GM19372 (cell line): ENCODE data around the gene TPD52L2.
"Not testable (repeated sequence)": the region's sequence is repeated elsewhere in the genome, so short reads cannot be mapped to it uniquely, and the experiment has no call there.

Source experiments
- ATAC-seq: cut with Tn5 transposase; IDR thresholded peaks from one replicate; pipeline ENCODE4 v1.9.1; 2021; ENCODE audit warnings: mild to moderate bottlenecking, low read depth, moderate library complexity; ENCODE audit not compliant: unreplicated experiment

Gene TPD52L2

DNA sequence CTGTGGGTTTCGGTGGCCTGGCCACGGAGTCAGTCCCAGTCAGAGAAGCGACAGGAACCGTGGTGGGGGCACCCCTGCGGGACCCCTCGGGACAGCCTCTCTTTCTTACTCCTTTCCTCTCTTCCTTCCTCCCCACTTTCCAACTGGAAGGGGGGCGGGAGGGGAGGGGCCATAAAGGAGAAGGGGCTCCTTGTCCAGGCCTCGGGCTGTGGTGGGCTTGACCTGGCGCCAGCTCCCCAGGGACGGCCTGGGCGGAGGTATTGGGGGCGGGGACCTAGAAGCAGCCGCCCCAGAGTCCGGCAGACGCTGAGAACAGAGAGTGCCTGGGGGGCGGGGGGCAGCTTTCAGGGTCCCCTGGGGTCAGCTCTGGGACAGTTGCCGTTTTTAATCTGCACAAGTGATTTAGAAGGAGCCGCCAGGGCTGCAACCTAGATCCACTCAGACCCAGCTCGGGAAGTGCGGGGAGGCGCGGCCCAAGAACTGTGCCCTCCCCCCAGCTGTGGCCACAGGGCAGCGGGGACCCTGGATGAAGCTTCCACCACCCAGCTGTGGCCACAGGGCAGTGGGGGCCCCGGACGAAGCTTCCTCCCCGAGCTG, 10.2 kb upstream of the TPD52L2 start:
- no peak for ATAC-seq

DNA sequence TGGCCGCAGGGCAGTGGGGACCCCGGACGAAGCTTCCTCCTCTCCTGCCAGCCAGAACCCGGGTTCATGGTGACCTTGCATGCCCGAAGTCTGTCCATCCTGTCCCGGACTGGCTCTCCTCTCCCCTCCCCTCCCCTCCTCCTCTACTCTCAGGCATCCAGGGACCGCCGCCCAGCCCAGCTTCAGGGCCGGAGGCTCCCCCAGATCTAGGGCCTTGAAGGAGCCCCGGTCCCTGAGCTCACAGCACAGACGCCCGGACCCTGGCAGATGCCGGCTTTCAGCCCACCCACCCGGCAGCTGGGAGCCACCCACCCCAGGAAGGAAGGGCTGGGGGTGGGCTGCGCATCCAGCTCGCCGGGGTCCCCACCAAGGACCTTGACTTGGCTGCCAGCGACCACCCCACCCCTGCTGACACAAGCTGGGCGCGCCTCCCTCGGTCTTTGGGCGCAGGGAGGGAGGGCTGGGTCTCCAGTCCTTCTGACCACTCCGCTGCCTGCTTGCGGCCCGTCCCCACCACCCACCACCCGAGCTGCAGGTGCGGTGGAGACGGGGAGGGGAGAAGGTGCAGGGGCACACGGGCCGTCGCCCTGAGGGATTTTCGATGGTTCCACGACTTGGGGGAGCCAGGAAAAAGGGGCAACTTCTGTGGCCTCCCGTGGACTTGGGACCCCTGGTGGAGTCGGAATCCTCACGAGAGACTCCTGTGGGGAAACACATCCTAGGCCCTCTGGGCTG, 9.5 kb upstream of the TPD52L2 start:
- no peak for ATAC-seq

DNA sequence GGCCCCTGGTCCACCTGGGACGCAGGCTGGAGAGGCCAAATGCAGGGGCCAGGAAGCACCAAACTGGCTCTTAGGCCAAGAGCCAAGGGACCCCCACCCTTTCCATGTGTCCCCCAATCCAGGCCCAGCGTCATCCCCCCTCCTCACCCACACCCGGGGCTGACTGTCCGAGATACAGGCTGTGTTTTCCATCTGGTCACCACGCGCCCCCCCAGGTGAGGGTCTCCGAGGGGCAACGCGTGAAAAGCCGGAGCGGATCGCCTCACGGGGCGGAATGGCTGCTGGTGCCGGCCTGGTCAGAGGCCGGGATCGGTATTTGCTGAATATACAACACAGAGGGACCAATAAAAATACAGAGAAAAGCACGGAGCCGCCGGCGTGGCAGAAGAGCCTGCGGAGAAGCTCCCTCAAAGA, 9.0 kb upstream of the TPD52L2 start:
- no peak for ATAC-seq

DNA sequence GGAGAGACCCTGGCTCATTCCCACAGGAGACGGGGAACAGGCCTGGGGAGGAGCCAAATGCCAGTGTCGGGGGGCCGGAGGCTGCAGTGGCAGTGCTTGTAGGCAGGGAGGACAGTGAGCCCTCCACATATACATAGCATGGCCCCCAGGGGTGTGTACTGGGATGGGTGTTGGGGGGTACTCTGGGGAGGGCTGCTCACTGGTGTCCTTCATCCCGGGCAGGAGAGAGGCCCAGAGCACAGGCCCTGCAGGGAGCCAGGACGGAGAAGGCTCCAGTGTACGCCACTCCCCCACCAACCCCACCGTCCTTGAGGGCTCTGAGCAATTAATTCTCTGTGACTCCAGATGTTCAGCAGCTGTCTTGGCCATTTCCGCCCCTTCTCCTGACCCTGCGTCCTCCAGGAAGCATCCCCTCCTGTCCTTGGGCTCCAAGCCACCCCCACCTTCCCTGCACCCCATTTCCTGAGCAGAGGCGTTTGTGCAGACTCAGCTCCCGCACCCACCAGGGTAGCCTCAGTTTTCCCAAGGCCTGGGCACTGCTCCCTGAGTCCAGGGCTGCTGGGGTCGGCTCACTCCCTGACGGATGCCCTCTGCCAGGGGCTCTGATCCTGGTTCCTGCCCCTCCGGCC, 7.2 kb upstream of the TPD52L2 start:
- ATAC-seq, result no peak

DNA sequence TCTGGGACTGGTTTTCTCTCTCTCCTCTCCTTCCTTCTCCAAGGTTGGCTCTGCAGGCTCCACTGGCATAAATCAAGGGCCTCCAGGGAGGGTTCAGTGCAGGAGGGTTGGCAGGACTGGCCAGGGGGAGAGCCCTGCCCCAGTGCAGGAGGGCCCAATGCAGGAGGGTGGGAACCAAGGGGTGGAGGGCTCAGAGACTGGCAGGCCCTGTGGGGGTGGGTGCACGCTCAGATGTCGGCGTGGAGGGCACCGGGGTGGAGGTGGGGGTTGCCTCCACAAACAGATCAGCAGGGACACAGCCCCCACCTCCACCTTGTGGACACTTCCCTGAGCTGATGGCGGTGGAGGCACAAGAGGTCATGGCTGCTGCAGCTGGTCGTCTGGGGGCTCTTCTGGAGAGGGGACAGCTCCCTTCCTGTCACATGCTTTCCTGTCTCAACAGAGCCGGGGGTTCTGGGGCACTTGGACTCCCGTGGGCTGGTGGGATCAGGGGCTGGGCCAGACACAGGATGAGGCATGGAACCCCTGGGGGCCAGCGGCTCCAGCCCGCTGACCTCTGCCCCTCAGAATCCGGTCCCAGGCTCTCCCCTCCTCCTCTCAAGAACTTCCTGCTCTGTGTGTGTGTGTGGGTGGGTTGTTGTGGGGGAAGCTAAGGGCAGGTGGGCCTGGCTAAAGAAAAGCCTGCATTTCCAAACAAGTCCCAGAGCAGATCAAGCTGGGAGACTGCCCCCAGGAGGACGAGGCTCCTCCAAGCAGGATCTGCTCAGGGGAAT, 6.5 kb upstream of the TPD52L2 start:
- no peak for ATAC-seq

DNA sequence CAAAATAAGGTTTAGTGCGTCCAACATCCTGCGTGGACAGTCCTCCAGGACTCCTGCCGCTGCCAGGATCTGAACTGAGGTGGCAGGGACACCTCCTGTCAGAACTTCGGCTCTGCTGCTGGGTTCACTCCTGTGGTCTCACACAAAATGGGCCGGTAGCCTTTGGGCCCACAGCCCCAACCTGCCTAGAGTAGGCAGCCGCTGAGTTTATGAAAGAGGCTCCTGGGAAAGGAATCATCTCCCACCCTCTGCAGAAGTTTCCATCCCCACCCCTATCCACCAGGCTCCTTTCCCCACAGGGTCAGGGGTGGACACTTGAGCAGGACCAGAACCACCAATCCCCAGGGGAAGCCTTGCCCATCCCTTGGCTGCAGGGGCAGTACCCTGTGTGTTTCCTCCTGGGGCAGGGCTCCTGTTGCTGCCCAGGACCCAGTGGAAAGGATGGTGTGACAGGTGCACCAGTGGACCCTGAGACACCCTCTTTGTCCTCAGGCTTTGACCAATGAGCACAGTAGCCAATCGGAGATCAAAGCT, 5.8 kb upstream of the TPD52L2 start:
- no peak for ATAC-seq

GRCh38 chr20:63860325-63861051, 4.6 kb upstream of the TPD52L2 start:
- no peak for ATAC-seq

- ATAC-seq, result no peak
These were observed 3.6 kb upstream of the TPD52L2 start, which contains the start of gene ABHD16B for GRCh38 chr20:63861365-63861934. Gene ABHD16B (plus strand): TSS chr20:63861498. CDS start chr20:63861541, 43 bp downstream.

DNA sequence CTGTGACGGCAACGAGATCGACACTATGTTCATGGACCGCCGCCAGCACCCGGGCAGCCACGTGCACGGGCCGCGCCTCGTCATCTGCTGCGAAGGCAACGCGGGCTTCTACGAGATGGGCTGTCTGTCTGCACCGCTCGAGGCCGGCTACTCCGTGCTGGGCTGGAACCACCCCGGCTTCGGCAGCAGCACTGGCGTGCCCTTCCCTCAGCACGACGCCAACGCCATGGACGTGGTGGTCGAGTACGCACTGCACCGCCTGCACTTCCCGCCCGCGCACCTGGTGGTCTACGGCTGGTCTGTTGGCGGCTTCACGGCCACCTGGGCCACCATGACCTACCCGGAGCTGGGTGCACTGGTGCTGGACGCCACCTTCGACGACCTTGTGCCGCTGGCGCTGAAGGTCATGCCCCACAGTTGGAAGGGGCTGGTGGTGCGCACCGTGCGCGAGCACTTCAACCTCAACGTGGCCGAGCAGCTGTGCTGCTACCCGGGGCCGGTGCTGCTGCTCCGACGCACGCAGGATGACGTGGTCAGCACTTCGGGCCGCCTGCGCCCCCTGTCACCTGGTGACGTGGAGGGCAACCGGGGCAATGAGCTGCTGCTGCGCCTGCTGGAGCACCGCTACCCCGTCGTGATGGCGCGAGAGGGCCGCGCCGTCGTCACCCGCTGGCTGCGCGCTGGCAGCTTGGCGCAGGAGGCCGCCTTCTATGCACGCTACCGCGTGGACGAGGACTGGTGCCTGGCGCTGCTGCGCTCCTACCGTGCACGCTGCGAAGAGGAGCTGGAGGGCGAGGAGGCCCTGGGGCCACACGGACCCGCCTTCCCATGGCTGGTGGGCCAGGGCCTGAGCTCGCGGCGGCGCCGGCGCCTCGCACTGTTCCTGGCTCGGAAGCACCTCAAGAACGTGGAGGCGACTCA, 2.8 kb upstream of the TPD52L2 start:
- ATAC-seq, result no peak

DNA sequence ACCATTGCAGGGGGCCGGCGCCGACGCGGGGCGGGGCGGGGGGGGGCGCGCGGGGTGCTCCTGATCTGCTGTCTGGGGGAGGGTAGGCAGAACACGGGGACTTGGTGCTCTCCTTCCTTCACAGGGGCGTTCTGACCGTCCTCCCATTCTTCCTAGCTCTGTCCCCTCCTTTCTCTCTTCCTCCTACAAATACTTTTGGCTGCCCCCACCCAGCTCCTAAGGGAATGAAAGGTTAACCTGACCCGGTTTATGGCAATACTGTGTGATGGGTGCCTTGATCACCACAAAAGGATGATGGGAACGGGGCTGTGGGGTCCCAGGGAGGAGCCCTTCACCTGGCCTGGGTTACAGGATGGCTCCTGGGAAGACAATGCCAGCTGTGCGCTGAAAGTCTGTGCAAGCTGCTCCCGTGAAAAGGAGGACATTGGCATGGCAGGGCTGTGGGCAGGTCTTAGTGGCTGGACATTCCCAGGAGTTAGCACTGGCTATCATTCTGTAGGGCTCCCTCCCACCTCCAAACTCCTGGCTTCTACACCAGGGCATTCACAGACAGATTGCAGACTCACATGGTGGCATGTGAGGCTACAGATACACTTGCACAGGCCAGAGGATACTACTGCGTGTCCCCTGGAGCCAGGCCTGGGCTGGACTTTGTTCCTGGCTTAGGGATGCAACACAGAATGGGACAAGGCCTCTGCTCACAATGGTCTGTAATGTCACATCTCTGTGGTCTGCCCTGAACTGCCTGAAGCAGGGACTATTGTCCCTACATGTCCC, 1.9 kb upstream of the TPD52L2 start:
- no peak for ATAC-seq

DNA sequence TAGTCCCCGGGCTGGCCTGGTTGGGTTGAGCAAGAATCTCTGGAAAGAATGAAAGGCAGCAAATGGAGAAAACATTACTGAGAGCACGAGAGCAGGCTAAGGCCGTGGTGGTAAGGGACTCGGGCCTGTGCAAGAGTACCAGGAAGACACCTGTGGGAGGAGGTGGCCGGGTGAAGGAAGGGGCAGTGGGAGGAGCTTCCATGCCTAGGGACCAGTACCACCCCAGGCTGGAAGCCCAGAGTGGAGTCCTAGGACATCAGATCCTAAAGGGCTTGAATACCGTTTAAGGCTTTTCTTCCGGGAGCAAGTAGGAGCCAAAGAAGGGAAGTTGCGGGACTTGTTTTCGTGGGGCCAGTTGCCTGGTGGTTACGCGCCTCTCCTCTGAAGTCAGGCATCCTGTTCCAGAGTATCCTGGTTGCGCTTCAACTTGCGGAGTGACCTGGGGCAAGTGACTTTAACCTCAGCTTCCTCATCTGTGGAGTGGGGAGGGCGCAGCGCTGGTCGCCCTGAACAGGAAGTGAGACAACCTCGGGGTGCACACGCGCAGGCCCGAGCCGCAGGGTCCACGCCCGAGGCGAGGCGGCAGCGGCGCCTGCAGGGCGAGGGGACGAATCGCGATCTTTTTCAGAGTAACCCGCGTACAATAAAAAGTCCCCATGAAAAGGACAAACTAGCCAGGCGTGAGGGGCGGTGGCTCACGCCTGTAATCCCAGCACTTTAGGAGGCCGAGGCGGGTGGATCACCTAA, 1.1 kb upstream of the TPD52L2 start:
- peak; percentile 45 for ATAC-seq

DNA sequence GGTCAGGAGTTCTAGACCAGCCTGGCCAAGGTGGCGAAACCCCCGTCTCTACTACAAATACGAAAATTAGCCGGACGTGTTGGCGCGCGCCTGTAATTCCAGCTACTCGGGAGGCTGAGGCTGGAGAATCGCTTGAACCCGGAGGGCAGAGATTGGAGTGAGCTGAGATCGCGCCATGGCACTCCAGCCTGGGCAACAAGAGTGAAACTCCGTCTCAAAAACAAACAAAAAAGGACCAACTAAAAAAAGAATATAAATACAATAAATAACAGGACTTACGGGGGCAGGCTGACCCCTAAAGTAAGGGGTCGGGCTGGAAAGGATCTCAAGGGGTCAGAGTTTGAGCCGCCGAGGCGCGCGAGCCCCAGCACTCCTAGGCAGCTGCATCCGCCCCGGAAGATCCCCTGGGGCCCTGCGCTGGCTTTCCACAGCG, 509 bp upstream of the TPD52L2 start:
- peak; percentile 2 for ATAC-seq

- not testable (repeated sequence) for ATAC-seq
These were observed 2.0 kb downstream of the TPD52L2 start for GRCh38 chr20:63867042-63867441.

GRCh38 chr20:63868264-63868663, 3.2 kb downstream of the TPD52L2 start:
- no peak for ATAC-seq

GRCh38 chr20:63873477-63873971, 8.5 kb downstream of the TPD52L2 start:
- no peak for ATAC-seq

GRCh38 chr20:63874241-63874640, 9.2 kb downstream of the TPD52L2 start:
- not testable (repeated sequence) for ATAC-seq

- no peak for ATAC-seq
These were observed 11.5 kb downstream of the TPD52L2 start for GRCh38 chr20:63876489-63877036.
